Stimulated activated CD8-positive, alpha-beta memory T cell treated with anti-CD3 and anti-CD28 coated beads, Interleukin-15, amount 100 ng/mL, for 1 hour (primary cell): ENCODE results near the gene STRAP.
"Not testable (repeated sequence)": the region's sequence is repeated elsewhere in the genome, so short reads cannot be mapped to it uniquely, and the experiment has no call there.

Experiments
- DNase-seq: peaks from one replicate; pipeline ENCODE4 v3.0.0-alpha.2; 2020; ENCODE audit warnings: low read depth

Gene STRAP

GRCh38 chr12:15928346-15928745 is 46.2 kb downstream of the STRAP start:
- DNase-seq = no peak

- DNase-seq = no peak
Measured at GRCh38 chr12:15928870-15929571, 46.8 kb downstream of the STRAP start.

- no peak for DNase-seq
Measured at GRCh38 chr12:15931590-15932053, 49.4 kb downstream of the STRAP start.

DNA sequence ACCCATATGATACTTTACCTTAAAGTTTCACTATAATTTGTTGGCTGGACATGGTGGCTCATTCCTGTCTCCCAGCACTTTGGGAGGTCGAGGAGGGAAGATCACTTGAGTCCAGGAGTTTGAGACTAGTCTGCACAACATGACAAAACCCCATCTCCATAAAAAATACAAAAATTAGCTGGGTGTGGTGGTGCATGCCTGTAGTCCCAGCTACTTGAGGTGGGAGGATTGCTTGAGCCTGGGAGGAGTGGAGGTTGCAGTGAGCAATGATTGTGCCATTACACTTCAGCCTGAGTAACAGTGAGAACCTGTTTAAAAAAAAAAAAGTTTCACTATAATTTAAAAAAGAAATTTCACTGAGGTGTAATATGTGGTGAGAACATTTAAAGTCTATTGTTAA is 50.1 kb downstream of the STRAP start:
- DNase-seq = no peak

GRCh38 chr12:15932971-15933370 is 50.8 kb downstream of the STRAP start:
- DNase-seq = no peak

DNA sequence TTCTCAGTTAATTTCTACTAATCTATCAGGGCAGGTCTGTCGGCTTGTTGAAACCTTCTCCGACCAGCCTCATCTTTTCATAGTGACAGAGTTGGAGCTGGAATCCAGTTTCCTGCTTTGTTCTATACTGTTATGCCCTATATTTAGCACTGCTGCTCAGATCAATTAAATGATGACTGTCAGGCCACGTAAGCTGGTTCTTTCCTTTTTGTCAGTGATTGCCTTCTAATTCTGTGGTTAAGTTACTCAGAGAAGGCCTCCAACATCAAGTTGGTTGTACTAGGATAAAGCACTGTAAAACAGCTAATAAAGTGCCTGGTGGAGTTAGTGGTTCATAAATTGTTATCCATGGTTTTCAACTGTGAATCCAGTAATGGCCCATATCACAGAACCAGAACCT is 51.6 kb downstream of the STRAP start:
- no peak for DNase-seq

DNA sequence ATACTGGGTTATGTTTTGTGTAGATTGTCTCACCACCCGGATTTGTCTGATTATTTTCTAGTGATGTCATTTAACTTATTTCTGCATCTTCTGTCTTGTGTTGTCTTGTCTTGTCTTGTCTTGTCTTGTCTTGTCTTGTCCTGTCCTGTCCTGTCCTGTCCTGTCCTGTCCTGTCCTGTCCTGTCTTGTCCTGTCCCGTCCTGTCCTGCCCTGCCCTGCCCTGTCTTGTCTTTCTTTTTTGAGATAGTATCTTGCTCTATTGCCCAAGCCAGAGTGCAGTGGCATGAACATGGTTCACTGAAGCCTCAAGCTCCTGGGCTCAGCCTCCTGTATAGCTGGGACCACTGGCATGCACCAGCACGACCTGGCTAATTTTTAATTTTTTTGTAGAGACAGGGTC is 54.6 kb downstream of the STRAP start:
- no peak for DNase-seq

DNA sequence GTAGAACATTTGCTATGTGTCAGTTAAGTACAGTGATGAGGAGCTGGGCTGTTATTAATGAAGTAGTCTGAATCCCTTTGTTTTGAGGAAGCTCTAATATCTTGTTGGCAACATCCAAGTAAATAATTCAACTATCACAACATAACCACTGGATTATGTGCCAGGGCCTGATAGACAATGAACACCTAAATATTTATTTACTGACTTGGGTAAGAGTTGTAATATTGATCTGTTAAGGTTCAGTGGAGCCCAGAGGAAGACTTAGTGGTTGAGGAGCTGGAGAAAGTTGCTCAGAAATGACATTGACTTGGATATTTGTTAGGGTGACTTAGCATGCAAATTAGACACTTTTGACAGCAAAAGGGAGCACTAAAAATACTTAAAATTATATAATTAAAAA is 55.7 kb downstream of the STRAP start:
- no peak for DNase-seq

DNA sequence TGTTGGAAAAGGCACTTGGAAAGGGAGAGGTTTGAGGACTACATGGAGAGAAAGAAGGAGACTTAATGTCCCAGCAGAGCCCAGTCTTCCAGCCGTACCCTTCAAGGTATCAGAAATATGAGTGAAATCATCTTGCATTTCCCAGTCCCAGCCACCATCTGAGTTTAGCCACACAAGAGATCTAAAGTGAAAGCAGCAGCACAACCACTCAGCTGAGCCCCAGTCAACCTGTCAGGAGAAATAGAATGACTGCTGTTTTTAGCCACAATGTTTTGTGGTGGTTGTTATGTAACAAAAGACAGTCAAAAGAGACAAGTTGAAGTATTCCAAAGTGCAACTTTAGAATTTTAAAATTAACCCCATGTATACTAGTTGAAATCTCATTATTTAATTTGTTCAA is 56.9 kb downstream of the STRAP start:
- no peak for DNase-seq

- DNase-seq = no peak
Measured at GRCh38 chr12:15942475-15942874, 60.3 kb downstream of the STRAP start.

- DNase-seq = not testable (repeated sequence)
Measured at GRCh38 chr12:15943519-15943918, 61.3 kb downstream of the STRAP start.

- not testable (repeated sequence) for DNase-seq
Measured at GRCh38 chr12:15948461-15948860, 66.3 kb downstream of the STRAP start.
